HG02642 (cell line): Measurements from ENCODE around the gene PTPRM.

ENCODE experiments used
- ATAC-seq: cut with Tn5 transposase; IDR thresholded peaks from one replicate; pipeline ENCODE4 v1.9.1; 2021; ENCODE audit warnings: mild to moderate bottlenecking; ENCODE audit not compliant: unreplicated experiment, poor library complexity

Gene PTPRM

GRCh38 chr18:8176554-8176953 lies 609.4 kb downstream of the PTPRM start:
- no peak for ATAC-seq

GRCh38 chr18:8177330-8178016 lies 610.4 kb downstream of the PTPRM start:
- no peak for ATAC-seq

DNA sequence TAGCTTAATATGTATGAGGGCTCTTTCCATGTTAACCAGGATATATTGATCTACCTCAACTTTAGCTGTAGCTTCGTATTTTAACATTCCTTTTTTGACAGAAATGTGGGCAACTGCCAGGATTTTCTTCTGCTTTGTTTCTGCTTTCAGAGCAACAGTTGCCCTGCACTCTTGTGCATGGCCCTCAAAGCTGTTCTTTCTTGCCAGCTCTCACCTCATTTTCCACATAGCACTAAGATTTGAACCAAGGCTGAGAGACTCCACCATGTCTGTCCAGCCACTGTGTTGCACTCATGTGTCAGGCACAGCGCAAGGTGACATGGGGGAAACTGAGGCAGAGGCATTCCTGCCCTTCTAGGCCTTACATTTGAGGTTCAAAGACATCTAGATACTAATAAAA lies 619.3 kb downstream of the PTPRM start:
- ATAC-seq: no peak

DNA sequence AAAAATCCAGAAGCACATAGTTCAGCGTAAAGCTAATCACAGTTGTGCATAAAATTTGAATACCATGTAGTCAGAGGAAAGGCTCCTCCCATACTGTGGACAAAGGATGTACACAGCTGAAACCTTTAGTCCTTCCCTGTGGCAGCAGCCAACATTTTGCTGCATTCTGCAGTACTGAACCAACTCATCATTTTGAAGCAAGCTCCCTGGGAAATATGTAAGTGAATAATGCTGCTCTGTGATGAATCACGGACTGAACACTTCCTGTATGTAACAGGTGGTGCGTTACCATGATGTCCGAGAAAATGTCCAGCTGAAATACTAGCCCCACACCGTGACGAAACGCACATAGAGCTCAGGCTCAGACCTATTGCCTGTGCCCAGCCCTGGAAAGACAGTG lies 621.1 kb downstream of the PTPRM start:
- no peak for ATAC-seq

DNA sequence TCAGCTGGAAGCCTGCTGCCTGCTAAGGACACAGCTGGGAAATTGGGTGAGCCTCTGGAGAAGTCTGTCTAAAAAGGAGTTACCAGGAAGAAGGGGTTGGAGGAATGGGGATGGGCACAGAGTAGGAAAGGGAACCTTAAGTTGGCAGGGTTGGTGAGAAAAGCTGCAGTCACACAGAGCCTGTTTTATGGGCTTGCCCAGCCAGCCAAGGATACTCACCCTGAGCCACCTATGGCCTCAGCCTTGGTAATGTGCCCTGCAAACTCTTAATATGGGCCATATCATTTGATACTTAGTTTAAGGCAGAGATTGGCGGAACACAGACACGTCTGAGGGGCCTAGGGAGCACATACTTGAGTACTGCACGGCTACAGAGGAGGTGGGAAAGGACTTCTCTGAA lies 623.9 kb downstream of the PTPRM start:
- ATAC-seq: no peak

- ATAC-seq: no peak
Measured at GRCh38 chr18:8194431-8194830, 627.3 kb downstream of the PTPRM start.

- ATAC-seq: no peak
Measured at GRCh38 chr18:8196238-8196637, 629.1 kb downstream of the PTPRM start.

GRCh38 chr18:8197499-8197898 lies 630.4 kb downstream of the PTPRM start:
- no peak for ATAC-seq

GRCh38 chr18:8207996-8208395 lies 640.9 kb downstream of the PTPRM start:
- no peak for ATAC-seq

- ATAC-seq: no peak
Measured at GRCh38 chr18:8208716-8209115, 641.6 kb downstream of the PTPRM start.

DNA sequence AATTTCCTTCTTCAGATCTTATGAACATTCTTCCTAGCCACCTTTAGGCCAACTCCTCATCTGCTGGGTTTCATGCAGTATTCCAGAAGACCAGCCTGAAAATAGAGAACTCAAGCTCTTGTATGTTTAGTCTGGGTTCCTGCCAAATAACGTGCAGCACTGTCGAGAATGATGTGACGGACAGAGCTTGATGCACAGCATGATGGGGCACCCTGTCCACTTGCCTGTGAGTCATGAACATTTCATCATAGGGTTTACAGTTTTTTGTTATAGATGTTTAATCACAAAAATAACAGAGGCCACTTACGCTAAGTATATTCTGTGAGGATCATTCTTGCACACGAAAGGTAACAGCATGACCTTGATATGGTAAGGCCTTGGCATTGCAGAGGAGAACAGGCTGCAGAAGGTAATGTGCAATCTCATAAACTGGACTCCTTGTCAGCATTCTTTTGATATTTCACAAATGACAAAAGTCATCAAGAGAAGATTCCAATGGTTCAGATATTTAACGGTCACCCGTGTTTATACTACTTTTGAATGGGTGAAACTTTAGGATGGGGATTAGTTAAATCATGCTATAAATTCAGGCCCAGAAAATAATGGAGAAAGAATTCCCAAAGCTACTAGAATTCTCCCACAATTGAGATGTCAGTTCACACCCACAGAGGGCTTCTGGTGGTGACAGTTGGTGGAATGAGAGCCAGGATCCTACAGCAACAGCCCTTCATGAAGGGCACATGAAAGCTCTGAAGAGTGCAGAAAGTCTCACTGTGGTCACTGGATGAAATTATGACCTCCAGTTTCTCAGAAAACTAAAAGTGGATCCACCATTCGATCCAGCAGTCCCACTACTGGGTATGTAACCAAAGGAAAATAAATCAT lies 646.0 kb downstream of the PTPRM start:
- no peak for ATAC-seq

GRCh38 chr18:8215741-8216140 lies 648.6 kb downstream of the PTPRM start:
- no peak for ATAC-seq

DNA sequence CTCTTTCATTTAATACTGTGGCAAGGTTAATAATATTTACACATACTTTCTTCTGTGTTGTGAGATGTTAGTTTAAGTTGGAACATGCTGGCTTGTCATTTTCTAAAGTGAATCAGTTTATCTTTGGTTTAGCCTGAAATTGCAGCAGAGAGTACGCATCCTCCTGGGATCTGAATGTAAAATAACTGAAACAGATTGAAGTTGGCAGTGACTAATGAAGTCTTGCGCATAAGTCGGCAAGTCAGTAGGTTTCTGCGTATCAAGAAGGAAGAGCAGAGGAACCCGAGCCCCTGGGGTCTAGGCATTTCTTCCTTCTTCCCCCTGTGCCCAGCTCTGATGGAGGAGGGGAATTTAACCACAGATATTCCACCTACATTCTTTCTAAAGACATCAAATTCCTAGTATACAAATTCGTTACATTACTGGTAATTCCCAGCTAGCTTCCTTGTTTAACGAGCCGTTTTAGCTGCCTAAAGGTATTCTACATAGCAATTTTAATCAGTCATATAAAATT lies 650.0 kb downstream of the PTPRM start:
- ATAC-seq: no peak

DNA sequence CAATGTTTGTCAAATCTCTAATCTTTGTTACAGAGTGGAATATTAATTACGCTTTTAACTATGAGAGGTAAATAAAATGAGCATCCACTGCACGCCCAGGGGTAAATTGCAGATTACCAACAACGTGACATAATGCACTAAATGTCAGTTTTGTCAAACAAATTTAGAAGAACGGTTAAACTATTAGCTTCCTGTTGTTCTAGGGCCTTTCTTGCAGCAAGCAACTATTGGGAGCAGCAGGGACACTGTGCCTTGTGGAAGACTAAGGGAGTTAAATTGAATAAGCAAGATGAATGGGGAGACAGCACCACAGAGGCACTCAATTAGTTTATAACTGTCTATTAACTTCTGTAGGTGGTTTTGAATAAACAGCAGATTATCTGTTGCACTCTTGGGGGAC lies 651.1 kb downstream of the PTPRM start:
- ATAC-seq: no peak

DNA sequence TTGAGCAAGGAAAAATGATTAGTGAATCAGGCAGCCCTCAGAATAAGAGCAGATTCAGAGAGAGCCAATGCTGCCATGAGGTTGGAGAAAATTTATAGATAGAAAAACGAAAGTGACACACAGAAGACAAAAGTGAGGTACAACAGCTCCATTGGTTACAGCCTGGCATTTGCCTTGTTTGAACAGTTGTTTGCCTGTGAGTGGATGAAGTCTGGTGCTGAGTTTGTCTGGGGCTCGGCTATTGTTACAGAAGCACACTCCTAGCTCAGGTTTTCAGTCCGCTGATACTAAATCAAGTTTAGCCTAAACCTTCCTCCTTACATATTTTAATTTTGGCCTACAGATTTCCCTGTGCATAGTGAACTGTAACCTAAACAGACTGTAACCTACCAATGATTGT lies 654.3 kb downstream of the PTPRM start:
- no peak for ATAC-seq

DNA sequence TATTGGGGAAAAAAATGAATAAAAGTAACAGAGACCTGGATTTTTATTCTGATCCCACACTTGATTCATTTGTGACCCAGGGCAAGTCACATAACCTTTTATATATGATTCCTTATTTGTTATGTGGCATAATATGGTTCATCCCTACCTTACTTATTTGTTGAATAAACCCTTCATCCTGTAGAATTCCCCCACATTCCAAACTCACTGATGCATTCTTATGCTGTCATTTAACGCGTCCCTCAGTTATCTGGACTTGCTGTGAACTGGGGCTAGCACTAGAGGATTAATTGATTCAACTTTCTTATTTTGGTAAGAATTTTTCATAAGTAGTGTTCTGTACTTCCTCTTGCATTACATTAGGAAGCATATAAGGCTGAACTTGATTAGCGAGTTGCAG lies 657.5 kb downstream of the PTPRM start:
- ATAC-seq: no peak

- no peak for ATAC-seq
Measured at GRCh38 chr18:8229040-8229439, 661.9 kb downstream of the PTPRM start.

DNA sequence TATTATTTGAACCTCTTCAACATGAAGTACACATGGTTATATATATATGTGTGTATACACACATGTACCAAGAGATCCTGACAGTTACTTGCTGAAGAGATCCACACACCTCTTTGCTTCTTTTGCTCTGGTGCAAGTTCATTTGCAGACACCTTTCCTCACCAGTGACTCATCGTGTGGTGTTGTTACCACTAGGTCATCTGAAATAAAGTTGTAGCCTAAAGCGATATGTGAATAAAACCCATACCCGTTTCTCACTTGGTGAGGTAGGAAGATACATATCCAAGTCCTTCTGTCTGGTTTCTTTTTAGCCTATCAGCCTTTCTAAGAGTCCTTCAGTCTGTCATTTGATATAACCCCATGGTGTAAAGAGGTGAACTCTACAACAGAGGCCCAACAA lies 662.7 kb downstream of the PTPRM start:
- no peak for ATAC-seq

- ATAC-seq: no peak
Measured at GRCh38 chr18:8231316-8231715, 664.2 kb downstream of the PTPRM start.

DNA sequence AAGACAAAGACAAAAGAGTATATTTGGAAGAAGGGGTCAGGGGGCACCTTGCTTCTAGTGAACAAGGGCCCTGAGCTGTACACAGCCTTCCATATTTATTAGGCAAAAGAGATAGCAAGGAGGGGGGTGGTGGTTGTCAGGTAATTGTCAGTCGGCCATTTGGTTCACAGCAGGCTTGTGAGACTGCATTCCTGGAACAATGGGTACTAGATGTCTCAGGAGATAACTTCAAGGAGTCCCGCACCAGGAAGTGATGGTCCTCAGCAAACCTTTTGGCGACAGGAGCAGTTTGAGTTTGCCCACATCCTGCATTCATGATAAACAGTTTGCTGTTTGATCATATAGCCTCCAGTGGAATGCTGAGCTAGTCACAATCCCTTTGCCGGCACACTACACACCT lies 665.7 kb downstream of the PTPRM start:
- ATAC-seq: no peak

DNA sequence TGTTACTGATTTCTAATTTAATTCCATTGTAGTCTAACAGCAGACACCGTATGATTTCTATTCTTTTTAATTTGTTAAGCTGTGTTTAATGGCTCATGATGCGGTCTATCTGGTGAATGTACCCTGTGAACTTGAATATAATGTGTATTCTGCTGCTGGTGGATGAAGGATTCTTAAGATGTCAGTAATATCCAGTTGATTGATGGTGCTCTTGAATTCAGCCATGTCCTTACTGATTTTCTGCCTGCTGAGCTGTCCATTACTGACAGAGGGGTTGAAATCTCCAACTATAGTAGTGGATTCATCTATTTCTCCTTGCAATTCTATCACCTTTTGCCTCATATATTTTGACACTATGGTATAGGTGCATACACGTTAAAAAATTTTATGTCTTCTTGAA lies 668.8 kb downstream of the PTPRM start:
- no peak for ATAC-seq

DNA sequence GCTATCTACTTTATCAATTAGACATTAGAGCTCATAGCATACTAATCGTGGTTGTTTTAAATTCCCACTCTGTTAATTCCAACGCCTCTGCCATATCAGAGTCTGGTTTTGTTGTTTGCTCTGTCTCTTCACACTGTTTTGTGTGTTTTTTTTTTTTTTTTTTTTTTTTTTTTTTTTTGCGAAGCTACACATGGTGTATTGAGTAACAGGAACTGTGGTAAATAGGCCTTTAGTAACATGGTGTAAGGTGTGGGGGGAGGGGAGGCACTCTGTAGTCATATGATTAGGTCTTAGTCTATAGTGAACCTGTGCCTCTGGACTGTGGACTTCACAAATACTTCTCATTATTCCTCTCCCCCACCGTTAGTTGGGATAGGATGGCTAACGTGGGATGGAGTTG lies 671.4 kb downstream of the PTPRM start:
- ATAC-seq: no peak
